Neural progenitor cell (in vitro differentiated cells): ENCODE measurements around the gene TMPRSS9. TPM values are rescaled to one million over a fixed set of nuclear protein-coding genes. Genes with fewer than 3 reads are reported as not detected.

Experiments
- DNase-seq: peaks from one replicate; pipeline ENCODE4 v3.0.0-alpha.2; 2016; ENCODE audit warnings: low spot score
- H2AFZ ChIP-seq: fragments of 200-600 bp; sonication (generic); replicated peaks from 2 replicates; pipeline ENCODE4 v1.6.1; 2016; ENCODE audit warnings: antibody characterized with exemption
- H3F3A ChIP-seq: fragments of 200-600 bp; sonication (generic); 2 replicates; pipeline ENCODE4 v1.6.1; 2016; ENCODE audit warnings: antibody characterized with exemption, low read depth
- H3K27ac ChIP-seq: fragments of 200-600 bp; sonication (generic); 2 replicates; pipeline ENCODE4 v1.5.1; 2016; ENCODE audit warnings: mild to moderate bottlenecking
- H3K27me3 ChIP-seq: fragments of 200-600 bp; sonication (generic); 2 replicates; pipeline ENCODE4 v1.6.1; 2016; ENCODE audit warnings: mild to moderate bottlenecking, moderate library complexity
- H3K36me3 ChIP-seq: fragments of 200-600 bp; sonication (generic); 2 replicates; pipeline ENCODE4 v1.5.1; 2016
- H3K4me1 ChIP-seq: fragments of 200-600 bp; sonication (generic); 2 replicates; pipeline ENCODE4 v1.6.1; 2016; ENCODE audit warnings: mixed run types
- H3K4me2 ChIP-seq: fragments of 200-600 bp; sonication (generic); 2 replicates; pipeline ENCODE4 v1.6.1; 2016
- H3K4me3 ChIP-seq: fragments of 200-600 bp; sonication (generic); 2 replicates; pipeline ENCODE4 v1.5.1; 2016
- H3K79me2 ChIP-seq: fragments of 200-600 bp; sonication (generic); 2 replicates; pipeline ENCODE4 v1.6.1; 2016; ENCODE audit warnings: low read depth
- H3K9ac ChIP-seq: fragments of 200-600 bp; sonication (generic); 2 replicates; pipeline ENCODE4 v1.6.1; 2016
- H3K9me3 ChIP-seq: fragments of 200-600 bp; sonication (generic); 2 replicates; pipeline ENCODE4 v1.5.1; 2016; ENCODE audit warnings: low read depth
- H4K20me1 ChIP-seq: fragments of 200-600 bp; sonication (generic); 2 replicates; pipeline ENCODE4 v1.6.1; 2016; ENCODE audit warnings: low read depth
- H3K27ac Mint-ChIP-seq: 3 replicates; pipeline ENCODE4 v1.8.0; 2021; ENCODE audit warnings: mixed read lengths
- H3K27me3 Mint-ChIP-seq: 2 replicates; pipeline ENCODE4 v1.8.0; 2022; ENCODE audit warnings: low read depth, mild to moderate bottlenecking, inconsistent platforms, moderate library complexity, mixed read lengths; ENCODE audit not compliant: insufficient read depth
- H3K36me3 Mint-ChIP-seq: 3 replicates; pipeline ENCODE4 v1.8.0; 2021; ENCODE audit warnings: mixed read lengths
- H3K4me1 Mint-ChIP-seq: 3 replicates; pipeline ENCODE4 v1.8.0; 2021; ENCODE audit warnings: mixed read lengths
- H3K4me3 Mint-ChIP-seq: 3 replicates; pipeline ENCODE4 v1.8.0; 2021; ENCODE audit warnings: mild to moderate bottlenecking, moderate library complexity, mixed read lengths
- H3K9me3 Mint-ChIP-seq: 3 replicates; pipeline ENCODE4 v1.8.0; 2020; ENCODE audit warnings: mixed read lengths
- EZH2 ChIP-seq: fragments of 200-600 bp; sonication (generic); IDR thresholded peaks from 2 replicates; pipeline ENCODE4 v1.6.1; 2017; ENCODE audit warnings: antibody characterized with exemption, mild to moderate bottlenecking, moderate library complexity
- EZH2phosphoT487 ChIP-seq: fragments of 200-600 bp; sonication (generic); IDR thresholded peaks from 2 replicates; pipeline ENCODE4 v1.6.1; 2017; ENCODE audit warnings: antibody characterized with exemption
- total RNA-seq: library from RNA; depleted of rRNA; stranded (reverse); fragments of >200 nt; gene quantifications from 2 replicates; pipeline ENCODE4 v1.2.3, GENCODE V29; 2015; ENCODE audit warnings: low replicate concordance
- TF ChIP-seq, protein P1 (sequence below): fragments of 200-600 bp; sonication (generic); IDR thresholded peaks from 2 replicates; pipeline ENCODE4 v1.5.1; 2017; ENCODE audit warnings: antibody characterized with exemption, mild to moderate bottlenecking

Gene TMPRSS9
- total RNA-seq, 1 donor from 2014 or later = not detected

DNA sequence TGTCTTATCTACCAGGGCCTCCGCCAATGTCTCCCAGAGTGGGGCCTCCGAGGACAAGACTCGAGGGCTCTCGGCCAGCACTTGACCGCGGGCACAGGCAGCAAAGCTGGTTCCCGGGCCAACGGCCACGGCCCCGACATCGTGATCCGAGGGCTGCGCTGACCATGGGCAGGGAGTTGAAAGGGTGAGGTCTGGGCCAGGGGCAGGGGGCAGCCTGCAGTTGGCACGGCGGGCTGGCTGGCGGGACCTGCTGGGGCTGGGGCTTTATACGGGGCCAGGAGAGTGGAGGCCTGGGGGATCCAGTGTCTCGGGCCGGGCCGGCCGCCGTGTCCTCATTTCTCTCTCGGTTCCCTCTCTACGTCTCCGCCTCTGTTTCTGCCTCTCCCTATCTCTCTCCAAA, 42.3 kb upstream of the TMPRSS9 start:
- Histone ChIP-seq H3K79me2 (no peaks in the 10 kb centered on the region), H4K20me1 (no peaks in the 10 kb centered on the region), H3K4me2 (no peak overlapping the region), H3K4me3 (no peak overlapping the region), H3K27me3 (peaks cover 24% of the 10 kb centered on the region), H3F3A (peaks cover 4% of the 10 kb centered on the region), H2AFZ (no peak overlapping the region), H3K36me3 (no peaks in the 10 kb centered on the region), H3K4me1 (peaks cover 4% of the 10 kb centered on the region), H3K27ac (no peak overlapping the region), H3K9me3 (no peaks in the 10 kb centered on the region), H3K9ac (no peak overlapping the region)
- H3K27ac Mint-ChIP-seq = no peak overlapping the region
- TF ChIP-seq EZH2phosphoT487 = no peak
- H3K27me3 Mint-ChIP-seq = peaks cover 17% of the 10 kb centered on the region
- H3K4me3 Mint-ChIP-seq = no peak overlapping the region
- H3K36me3 Mint-ChIP-seq = no peaks in the 10 kb centered on the region
- no peak for DNase-seq
- H3K9me3 Mint-ChIP-seq = peaks cover 18% of the 10 kb centered on the region
- H3K4me1 Mint-ChIP-seq = peaks cover 11% of the 10 kb centered on the region

DNA sequence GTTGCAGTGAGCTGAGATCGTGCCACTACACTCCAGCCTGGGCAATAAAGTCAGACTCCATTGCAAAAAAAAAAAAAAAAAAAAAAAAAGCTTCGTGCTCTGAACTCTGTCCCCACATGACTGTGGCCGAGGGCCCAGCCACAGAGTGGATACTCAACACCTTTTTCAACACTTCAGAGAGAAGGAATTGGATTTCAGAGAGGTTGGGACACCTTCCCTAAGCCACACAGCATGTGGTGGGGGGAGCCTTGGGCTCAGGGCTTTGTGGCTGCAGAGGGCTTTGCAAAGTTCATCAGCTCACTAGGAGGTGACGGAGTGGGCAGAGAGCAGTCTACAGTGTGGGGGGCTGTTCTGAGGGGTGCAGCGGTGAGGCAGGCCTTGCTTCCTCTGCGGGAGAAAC, 41.1 kb upstream of the TMPRSS9 start:
- no peaks in the 10 kb centered on the region for H3K79me2 ChIP-seq

DNA sequence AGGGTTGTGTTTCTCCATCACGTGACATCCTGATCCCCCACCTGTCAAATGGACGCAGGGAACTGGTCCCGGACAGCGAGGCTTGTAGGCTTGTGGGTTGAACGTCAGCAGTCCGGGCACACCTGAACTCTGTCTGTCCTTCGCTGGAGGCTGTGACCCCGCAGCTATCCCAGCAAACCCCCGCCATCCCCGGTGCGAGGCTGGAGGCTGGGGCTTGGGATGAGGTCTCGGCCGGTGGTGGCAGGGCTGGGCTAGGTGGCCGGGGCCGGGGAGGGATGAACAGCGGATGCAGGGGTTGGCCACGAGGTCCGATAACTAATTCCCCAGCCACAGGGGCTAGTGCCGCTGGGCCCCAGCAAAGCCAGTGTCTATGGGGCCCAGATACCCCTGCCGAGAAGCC, 40.5 kb upstream of the TMPRSS9 start:
- Mint-ChIP-seq H3K27ac (no peak overlapping the region), H3K27me3 (peaks cover 12% of the 10 kb centered on the region), H3K4me1 (peaks cover 12% of the 10 kb centered on the region), H3K36me3 (peaks cover 2% of the 10 kb centered on the region), H3K4me3 (no peak overlapping the region), H3K9me3 (peaks cover 9% of the 10 kb centered on the region)
- no peak overlapping the region for H3K27ac ChIP-seq
- no peaks in the 10 kb centered on the region for H3K9me3 ChIP-seq
- H3K79me2 ChIP-seq = no peaks in the 10 kb centered on the region
- DNase-seq = no peak
- no peak overlapping the region for H2AFZ ChIP-seq
- H3K9ac ChIP-seq = no peak overlapping the region
- peaks cover 4% of the 10 kb centered on the region for H3K4me1 ChIP-seq
- no peak for TF ChIP-seq EZH2
- no peak for TF ChIP-seq EZH2phosphoT487
- TF ChIP-seq, protein P1, sequence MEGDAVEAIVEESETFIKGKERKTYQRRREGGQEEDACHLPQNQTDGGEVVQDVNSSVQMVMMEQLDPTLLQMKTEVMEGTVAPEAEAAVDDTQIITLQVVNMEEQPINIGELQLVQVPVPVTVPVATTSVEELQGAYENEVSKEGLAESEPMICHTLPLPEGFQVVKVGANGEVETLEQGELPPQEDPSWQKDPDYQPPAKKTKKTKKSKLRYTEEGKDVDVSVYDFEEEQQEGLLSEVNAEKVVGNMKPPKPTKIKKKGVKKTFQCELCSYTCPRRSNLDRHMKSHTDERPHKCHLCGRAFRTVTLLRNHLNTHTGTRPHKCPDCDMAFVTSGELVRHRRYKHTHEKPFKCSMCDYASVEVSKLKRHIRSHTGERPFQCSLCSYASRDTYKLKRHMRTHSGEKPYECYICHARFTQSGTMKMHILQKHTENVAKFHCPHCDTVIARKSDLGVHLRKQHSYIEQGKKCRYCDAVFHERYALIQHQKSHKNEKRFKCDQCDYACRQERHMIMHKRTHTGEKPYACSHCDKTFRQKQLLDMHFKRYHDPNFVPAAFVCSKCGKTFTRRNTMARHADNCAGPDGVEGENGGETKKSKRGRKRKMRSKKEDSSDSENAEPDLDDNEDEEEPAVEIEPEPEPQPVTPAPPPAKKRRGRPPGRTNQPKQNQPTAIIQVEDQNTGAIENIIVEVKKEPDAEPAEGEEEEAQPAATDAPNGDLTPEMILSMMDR = no peak
- no peaks in the 10 kb centered on the region for H4K20me1 ChIP-seq
- H3K27me3 ChIP-seq = peaks cover 7% of the 10 kb centered on the region
- H3K36me3 ChIP-seq = no peaks in the 10 kb centered on the region
- H3K4me3 ChIP-seq = no peak overlapping the region
- H3K4me2 ChIP-seq = no peak overlapping the region
- peaks cover 4% of the 10 kb centered on the region for H3F3A ChIP-seq

More for the DNA sequence above, 41.1 kb upstream of the TMPRSS9 start:
- Histone ChIP-seq H3K27me3 (peaks cover 13% of the 10 kb centered on the region), H3F3A (peaks cover 4% of the 10 kb centered on the region), H3K4me1 (peaks cover 4% of the 10 kb centered on the region), H2AFZ (no peak overlapping the region), H3K4me3 (no peak overlapping the region), H3K4me2 (no peak overlapping the region), H4K20me1 (no peaks in the 10 kb centered on the region), H3K27ac (no peak overlapping the region), H3K9ac (no peak overlapping the region), H3K9me3 (no peaks in the 10 kb centered on the region), H3K36me3 (no peaks in the 10 kb centered on the region)
- Mint-ChIP-seq H3K27me3 (peaks cover 15% of the 10 kb centered on the region), H3K36me3 (no peaks in the 10 kb centered on the region), H3K9me3 (peaks cover 14% of the 10 kb centered on the region), H3K4me1 (peaks cover 8% of the 10 kb centered on the region), H3K27ac (no peak overlapping the region), H3K4me3 (no peak overlapping the region)
- DNase-seq = no peak
- TF ChIP-seq, protein P1 = no peak
- TF ChIP-seq EZH2 = no peak
- no peak for TF ChIP-seq EZH2phosphoT487

DNA sequence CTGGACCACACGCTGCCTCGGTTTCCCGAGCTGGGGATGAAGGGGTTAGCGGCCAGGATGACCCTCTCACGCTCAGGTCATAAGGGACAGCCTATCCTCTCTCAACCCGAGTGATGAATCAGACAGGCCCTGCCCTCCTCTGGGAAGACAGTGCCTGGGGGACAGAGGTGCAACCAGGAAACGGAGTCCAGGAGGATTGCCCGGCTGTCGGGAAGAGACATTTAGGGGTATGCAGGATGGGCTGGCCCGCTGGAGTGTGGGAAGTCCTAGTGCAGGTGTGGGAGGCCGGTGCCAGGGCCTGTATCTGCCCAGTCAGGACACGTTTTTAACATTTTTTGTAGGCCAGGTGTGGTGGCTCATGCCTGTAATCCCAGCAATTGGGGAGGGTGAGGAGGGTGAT, 40.0 kb upstream of the TMPRSS9 start:
- Mint-ChIP-seq H3K36me3 (peaks cover 3% of the 10 kb centered on the region), H3K4me3 (no peak overlapping the region), H3K4me1 (peaks cover 14% of the 10 kb centered on the region), H3K9me3 (peaks cover 4% of the 10 kb centered on the region), H3K27me3 (peaks cover 9% of the 10 kb centered on the region), H3K27ac (no peak overlapping the region)
- TF ChIP-seq EZH2 (no peak), EZH2phosphoT487 (no peak)
- TF ChIP-seq, protein P1 = no peak
- DNase-seq = no peak
- no peak overlapping the region for H2AFZ ChIP-seq
- H3K27ac ChIP-seq = no peak overlapping the region
- peaks cover 4% of the 10 kb centered on the region for H3F3A ChIP-seq
- no peak overlapping the region for H3K4me3 ChIP-seq
- no peaks in the 10 kb centered on the region for H3K79me2 ChIP-seq
- H3K9me3 ChIP-seq = no peaks in the 10 kb centered on the region
- H3K36me3 ChIP-seq = no peaks in the 10 kb centered on the region
- no peak overlapping the region for H3K9ac ChIP-seq
- no peaks in the 10 kb centered on the region for H4K20me1 ChIP-seq
- H3K4me2 ChIP-seq = no peak overlapping the region
- peaks cover 2% of the 10 kb centered on the region for H3K27me3 ChIP-seq
- peaks cover 4% of the 10 kb centered on the region for H3K4me1 ChIP-seq
